ENCODE results near the gene GAREM1. TPM values are rescaled to one million over a fixed set of nuclear protein-coding genes. Genes with fewer than 3 reads are reported as not detected.
"Not testable (repeated sequence)": the region's sequence is repeated elsewhere in the genome, so short reads cannot be mapped to it uniquely, and the experiment has no call there.

Gene GAREM1
- total and polyA plus RNA-seq, 7 experiments from 2014 or later: 0.06 to 1.0 (median 0.43) TPM; not detected in 2

- Histone ChIP-seq H3K27ac (ENCODE audit: low read depth, low read length) (no peak overlapping the region), H3K9me3 (ENCODE audit: control insufficient read depth in 2 of 3, low read length in 3 of 3) (no peaks in the 10 kb centered on the region), H3K4me3 (ENCODE audit: low read length) (no peak overlapping the region), H3K27me3 (ENCODE audit: control insufficient read depth in 2 of 2, insufficient read depth in 2 of 2, low read length in 2 of 2) (no peaks in the 10 kb centered on the region), H3K36me3 (ENCODE audit: control insufficient read depth in 2 of 3, insufficient read depth in 3 of 3, low read length in 3 of 3) (no peaks in the 10 kb centered on the region), H3K4me1 (ENCODE audit: control insufficient read depth in 2 of 2, insufficient read depth in 2 of 2, low read length in 2 of 2) (no peaks in the 10 kb centered on the region)
- Mint-ChIP-seq H3K27ac (no peak overlapping the region), H3K9me3 (no peaks in the 10 kb centered on the region), H3K27me3 (peaks cover 6 to 20% (median 17%) of the 10 kb centered on the region in 5 donors), H3K4me1 (no peaks in the 10 kb centered on the region), H3K4me3 (no peak overlapping the region), H3K36me3 (no peaks in the 10 kb centered on the region)
- DNase-seq (no peak), ATAC-seq (no peak)
- POLR2A ChIA-PET: no interaction called here
- intact Hi-C loops (cut with micrococcal nuclease): loop anchor here in 1 of 2 donors (10.0 kb wide), 1 partner anchor 48 kb away; the partner anchor contains the start of gene MEP1B
- CTCF ChIA-PET: no interaction called here
Measured at GRCh38 chr18:32242395-32242794, 228.3 kb downstream of the GAREM1 start.

- ATAC-seq (no peak), DNase-seq (no peak)
- Histone ChIP-seq H3K36me3 (ENCODE audit: control insufficient read depth in 2 of 3, insufficient read depth in 3 of 3, low read length in 3 of 3) (no peaks in the 10 kb centered on the region), H3K27me3 (ENCODE audit: control insufficient read depth in 2 of 2, insufficient read depth in 2 of 2, low read length in 2 of 2) (no peaks in the 10 kb centered on the region), H3K27ac (ENCODE audit: low read depth, low read length) (no peak overlapping the region), H3K4me1 (ENCODE audit: control insufficient read depth in 2 of 2, insufficient read depth in 2 of 2, low read length in 2 of 2) (no peaks in the 10 kb centered on the region), H3K4me3 (ENCODE audit: low read length) (no peak overlapping the region), H3K9me3 (ENCODE audit: control insufficient read depth in 2 of 3, low read length in 3 of 3) (no peaks in the 10 kb centered on the region)
- Mint-ChIP-seq H3K36me3 (peaks cover 0 to 3% (median 3%) of the 10 kb centered on the region in 5 donors), H3K9me3 (peaks cover 0 to 5% (median 3%) of the 10 kb centered on the region in 11 donors), H3K4me3 (no peak overlapping the region), H3K4me1 (no peaks in the 10 kb centered on the region), H3K27ac (no peak overlapping the region), H3K27me3 (peaks cover 11 to 24% (median 15%) of the 10 kb centered on the region in 5 donors)
- POLR2A ChIA-PET: no interaction called here
- intact Hi-C loops (cut with micrococcal nuclease): no loop called here
- CTCF ChIA-PET: no interaction called here
Measured at GRCh38 chr18:32238635-32239268, 231.9 kb downstream of the GAREM1 start.

GRCh38 chr18:32237049-32237448, 233.6 kb downstream of the GAREM1 start:
- CTCF ChIA-PET: no interaction called here

GRCh38 chr18:32233348-32233747, 237.3 kb downstream of the GAREM1 start:
- H3K9me3 Mint-ChIP-seq; H3K4me3 Mint-ChIP-seq; H3K4me1 ChIP-seq (ENCODE audit: control insufficient read depth in 2 of 2, insufficient read depth in 2 of 2, low read length in 2 of 2); H3K36me3 Mint-ChIP-seq; H3K27ac ChIP-seq (ENCODE audit: low read depth, low read length); POLR2A ChIA-PET; DNase-seq; CTCF ChIA-PET; H3K27me3 ChIP-seq (ENCODE audit: control insufficient read depth in 2 of 2, insufficient read depth in 2 of 2, low read length in 2 of 2); H3K9me3 ChIP-seq (ENCODE audit: control insufficient read depth in 2 of 3, low read length in 3 of 3); H3K4me1 Mint-ChIP-seq; ATAC-seq; H3K36me3 ChIP-seq (ENCODE audit: control insufficient read depth in 2 of 3, insufficient read depth in 3 of 3, low read length in 3 of 3); H3K4me3 ChIP-seq (ENCODE audit: low read length); intact Hi-C loops (cut with micrococcal nuclease); H3K27ac Mint-ChIP-seq: not testable (repeated sequence)
- H3K27me3 Mint-ChIP-seq: peaks cover 5 to 19% (median 17%) of the 10 kb centered on the region in 5 donors

More at GRCh38 chr18:32237049-32237448, 233.6 kb downstream of the GAREM1 start:
- H3K4me3 ChIP-seq (ENCODE audit: low read length): no peak overlapping the region
- no peak for DNase-seq
- no peaks in the 10 kb centered on the region for H3K36me3 ChIP-seq (ENCODE audit: control insufficient read depth in 2 of 3, insufficient read depth in 3 of 3, low read length in 3 of 3)
- H3K27me3 ChIP-seq (ENCODE audit: control insufficient read depth in 2 of 2, insufficient read depth in 2 of 2, low read length in 2 of 2): no peaks in the 10 kb centered on the region
- no peaks in the 10 kb centered on the region for H3K4me1 ChIP-seq (ENCODE audit: control insufficient read depth in 2 of 2, insufficient read depth in 2 of 2, low read length in 2 of 2)
- H3K4me1 Mint-ChIP-seq: no peaks in the 10 kb centered on the region
- intact Hi-C loops (cut with micrococcal nuclease): no loop called here
- H3K36me3 Mint-ChIP-seq: peaks cover 0 to 4% (median 3%) of the 10 kb centered on the region in 5 donors
- no peak for ATAC-seq
- no peak overlapping the region for H3K27ac ChIP-seq (ENCODE audit: low read depth, low read length)
- peaks cover 0 to 7% (median 4%) of the 10 kb centered on the region in 11 donors for H3K9me3 Mint-ChIP-seq
- no peaks in the 10 kb centered on the region for H3K9me3 ChIP-seq (ENCODE audit: control insufficient read depth in 2 of 3, low read length in 3 of 3)
- peaks cover 11 to 28% (median 17%) of the 10 kb centered on the region in 5 donors for H3K27me3 Mint-ChIP-seq
- H3K4me3 Mint-ChIP-seq: no peak overlapping the region
- no peak overlapping the region for H3K27ac Mint-ChIP-seq
- POLR2A ChIA-PET: no interaction called here

- H3K4me3 Mint-ChIP-seq: no peak overlapping the region
- no peak for ATAC-seq
Measured at GRCh38 chr18:32219431-32220018, 251.2 kb downstream of the GAREM1 start.

GRCh38 chr18:32216390-32216789, 254.3 kb downstream of the GAREM1 start:
- Histone ChIP-seq H3K9me3 (ENCODE audit: control insufficient read depth in 2 of 3, low read length in 3 of 3) (no peaks in the 10 kb centered on the region), H3K27ac (ENCODE audit: low read depth, low read length) (no peak overlapping the region), H3K4me1 (ENCODE audit: control insufficient read depth in 2 of 2, insufficient read depth in 2 of 2, low read length in 2 of 2) (no peaks in the 10 kb centered on the region), H3K27me3 (ENCODE audit: control insufficient read depth in 2 of 2, insufficient read depth in 2 of 2, low read length in 2 of 2) (no peaks in the 10 kb centered on the region), H3K36me3 (ENCODE audit: control insufficient read depth in 2 of 3, insufficient read depth in 3 of 3, low read length in 3 of 3) (no peaks in the 10 kb centered on the region), H3K4me3 (ENCODE audit: low read length) (no peak overlapping the region)
- H3K9me3 Mint-ChIP-seq: no peaks in the 10 kb centered on the region
- H3K36me3 Mint-ChIP-seq: no peaks in the 10 kb centered on the region
- no peak for DNase-seq
- H3K4me3 Mint-ChIP-seq: no peak overlapping the region
- intact Hi-C loops (cut with micrococcal nuclease): no loop called here
- H3K4me1 Mint-ChIP-seq: no peaks in the 10 kb centered on the region
- peaks cover 0 to 7% (median 2%) of the 10 kb centered on the region in 5 donors for H3K27me3 Mint-ChIP-seq
- POLR2A ChIA-PET: no interaction called here
- H3K27ac Mint-ChIP-seq: no peak overlapping the region
- CTCF ChIA-PET: no interaction called here
- no peak for ATAC-seq

More at GRCh38 chr18:32219431-32220018, 251.2 kb downstream of the GAREM1 start:
- intact Hi-C loops (cut with micrococcal nuclease): no loop called here
- Histone ChIP-seq H3K4me1 (ENCODE audit: control insufficient read depth in 2 of 2, insufficient read depth in 2 of 2, low read length in 2 of 2) (no peaks in the 10 kb centered on the region), H3K9me3 (ENCODE audit: control insufficient read depth in 2 of 3, low read length in 3 of 3) (no peaks in the 10 kb centered on the region), H3K27me3 (ENCODE audit: control insufficient read depth in 2 of 2, insufficient read depth in 2 of 2, low read length in 2 of 2) (no peaks in the 10 kb centered on the region), H3K4me3 (ENCODE audit: low read length) (no peak overlapping the region), H3K27ac (ENCODE audit: low read depth, low read length) (no peak overlapping the region), H3K36me3 (ENCODE audit: control insufficient read depth in 2 of 3, insufficient read depth in 3 of 3, low read length in 3 of 3) (no peaks in the 10 kb centered on the region)
- Mint-ChIP-seq H3K9me3 (no peaks in the 10 kb centered on the region), H3K27ac (no peak overlapping the region), H3K4me1 (no peaks in the 10 kb centered on the region), H3K36me3 (no peaks in the 10 kb centered on the region), H3K27me3 (peaks cover 0 to 2% (median 0%) of the 10 kb centered on the region in 5 donors)
- ChIA-PET CTCF (no interaction called here), POLR2A (no interaction called here)
- DNase-seq: no peak

GRCh38 chr18:32213693-32214092, 257.0 kb downstream of the GAREM1 start:
- POLR2A ChIA-PET: no interaction called here
- no peaks in the 10 kb centered on the region for H3K4me1 Mint-ChIP-seq

More at GRCh38 chr18:32213693-32214092, 257.0 kb downstream of the GAREM1 start:
- Histone ChIP-seq H3K4me3 (ENCODE audit: low read length) (no peak overlapping the region), H3K4me1 (ENCODE audit: control insufficient read depth in 2 of 2, insufficient read depth in 2 of 2, low read length in 2 of 2) (no peaks in the 10 kb centered on the region), H3K27me3 (ENCODE audit: control insufficient read depth in 2 of 2, insufficient read depth in 2 of 2, low read length in 2 of 2) (no peaks in the 10 kb centered on the region), H3K27ac (ENCODE audit: low read depth, low read length) (no peak overlapping the region), H3K36me3 (ENCODE audit: control insufficient read depth in 2 of 3, insufficient read depth in 3 of 3, low read length in 3 of 3) (no peaks in the 10 kb centered on the region), H3K9me3 (ENCODE audit: control insufficient read depth in 2 of 3, low read length in 3 of 3) (no peaks in the 10 kb centered on the region)
- no peak for ATAC-seq
- Mint-ChIP-seq H3K27me3 (peaks cover 0 to 7% (median 2%) of the 10 kb centered on the region in 5 donors), H3K4me3 (no peak overlapping the region), H3K9me3 (no peaks in the 10 kb centered on the region), H3K27ac (no peak overlapping the region), H3K36me3 (no peaks in the 10 kb centered on the region)
- CTCF ChIA-PET: interaction anchor here (0.6 kb wide), 1 partner anchor 179 kb away, joined by 4 read pairs; no protein-coding TSS in a partner anchor
- DNase-seq: no peak
- intact Hi-C loops (cut with micrococcal nuclease): no loop called here
